Neuronal stem cell (in vitro differentiated cells): ENCODE data around the gene NUDCD2.

Source experiments
- DNase-seq: peaks from one replicate; pipeline ENCODE4 v3.0.0-alpha.2; 2013; ENCODE audit warnings: low spot score
- H2AFZ ChIP-seq: one replicate; pipeline ENCODE4 v1.6.1; 2013; ENCODE audit warnings: mild to moderate bottlenecking, low read length, inconsistent platforms
- H2AK5ac ChIP-seq: 2 replicates; pipeline ENCODE4 v1.6.1; 2013; ENCODE audit warnings: low read depth, mild to moderate bottlenecking, inconsistent platforms, low read length, moderate library complexity, mixed read lengths
- H2BK120ac ChIP-seq: 2 replicates; pipeline ENCODE4 v1.6.1; 2013; ENCODE audit warnings: low read depth, mild to moderate bottlenecking, inconsistent platforms, low read length, moderate library complexity, mixed read lengths
- H2BK12ac ChIP-seq: one replicate; pipeline ENCODE4 v1.6.1; 2013; ENCODE audit warnings: low read length, inconsistent platforms
- H2BK15ac ChIP-seq: 2 replicates; pipeline ENCODE4 v1.6.1; 2013; ENCODE audit warnings: mild to moderate bottlenecking, low read length, inconsistent platforms, mixed read lengths
- H2BK5ac ChIP-seq: one replicate; pipeline ENCODE4 v1.6.1; 2013; ENCODE audit warnings: inconsistent platforms, mild to moderate bottlenecking, low read length, moderate library complexity
- H3K14ac ChIP-seq: one replicate; pipeline ENCODE4 v1.6.1; 2013; ENCODE audit warnings: low read length, inconsistent platforms
- H3K18ac ChIP-seq: 2 replicates; pipeline ENCODE4 v1.6.1; 2013; ENCODE audit warnings: low read length, inconsistent platforms
- H3K23ac ChIP-seq: 2 replicates; pipeline ENCODE4 v1.6.1; 2013; ENCODE audit warnings: low read depth, mild to moderate bottlenecking, mixed read lengths, low read length, inconsistent platforms; ENCODE audit not compliant: poor library complexity
- H3K27ac ChIP-seq: replicated peaks from 3 replicates; pipeline ENCODE4 v1.5.1; 2013; ENCODE audit warnings: low read length, inconsistent platforms
- H3K27me3 ChIP-seq, 3 experiments: 2 replicates each; pipeline ENCODE4 v1.6.1; 2013; ENCODE audit warnings: low read length in 3 of 3, mild to moderate bottlenecking in 2 of 3, inconsistent platforms in 1 of 3, low read depth in 1 of 3, mixed read lengths in 1 of 3, moderate library complexity in 1 of 3; ENCODE audit not compliant: control insufficient read depth in 3 of 3, insufficient read depth in 3 of 3
- H3K36me3 ChIP-seq, 2 donors: replicated peaks in 1 of 2; 2 replicates each; pipeline ENCODE4 v1.6.1; 2013; ENCODE audit warnings: low read length in 2 of 2; ENCODE audit not compliant: control insufficient read depth in 2 of 2, insufficient read depth in 2 of 2
- H3K4ac ChIP-seq: 2 replicates; pipeline ENCODE4 v1.6.1; 2013; ENCODE audit warnings: inconsistent platforms, mild to moderate bottlenecking, low read length, moderate library complexity
- H3K4me1 ChIP-seq, 2 donors: 1 replicate in 1 of 2; 2 replicates in 1 of 2; pipeline ENCODE4 v1.6.1; 2013; ENCODE audit warnings: low read length in 2 of 2, low read depth in 1 of 2; ENCODE audit not compliant: control insufficient read depth in 2 of 2, insufficient read depth in 1 of 2
- H3K4me2 ChIP-seq: one replicate; pipeline ENCODE4 v1.6.1; 2013; ENCODE audit warnings: mild to moderate bottlenecking, low read length, inconsistent platforms; ENCODE audit not compliant: insufficient read depth, poor library complexity, severe bottlenecking
- H3K4me3 ChIP-seq, 2 donors: 2 replicates each; pipeline ENCODE4 v1.5.1; 2013; ENCODE audit warnings: low read length in 2 of 2, mild to moderate bottlenecking in 2 of 2, inconsistent platforms in 1 of 2, moderate library complexity in 1 of 2
- H3K79me1 ChIP-seq: one replicate; pipeline ENCODE4 v1.6.1; 2013; ENCODE audit warnings: low read depth, mild to moderate bottlenecking, inconsistent platforms, low read length, moderate library complexity
- H3K9ac ChIP-seq: one replicate; pipeline ENCODE4 v1.6.1; 2013; ENCODE audit warnings: mild to moderate bottlenecking, low read depth, low read length, inconsistent platforms; ENCODE audit not compliant: poor library complexity
- H3K9me3 ChIP-seq, 2 donors: replicated peaks in 1 of 2; 2 replicates each; pipeline versions ENCODE3 to v1.6.1; 2013; ENCODE audit warnings: low read length in 2 of 2, mild to moderate bottlenecking in 2 of 2, inconsistent platforms in 1 of 2, low read depth in 1 of 2, mixed read lengths in 1 of 2, moderate library complexity in 1 of 2; ENCODE audit not compliant: control insufficient read depth in 2 of 2, insufficient read depth in 1 of 2
- H4K8ac ChIP-seq: one replicate; pipeline ENCODE4 v1.6.1; 2013; ENCODE audit warnings: low read depth, mild to moderate bottlenecking, inconsistent platforms, low read length, moderate library complexity
- H4K91ac ChIP-seq: one replicate; pipeline ENCODE4 v1.6.1; 2013; ENCODE audit warnings: low read length, low read depth, mild to moderate bottlenecking, inconsistent platforms; ENCODE audit not compliant: poor library complexity
- WGBS, 2 donors: extraction: QIAGEN DNeasy Blood & Tissue Kit; methylation state at CpG; one replicate each; pipeline ENCODE4 v1.1.7; 2013; ENCODE audit warnings: missing lambda C conversion rate in 2 of 2, mixed read lengths in 1 of 2; ENCODE audit not compliant: insufficient read length in 2 of 2, insufficient replicate concordance in 1 of 2; ENCODE audit errors: extremely low coverage in 2 of 2; 5-methylcytosine and 5-hydroxymethylcytosine counted together

Gene NUDCD2

DNA sequence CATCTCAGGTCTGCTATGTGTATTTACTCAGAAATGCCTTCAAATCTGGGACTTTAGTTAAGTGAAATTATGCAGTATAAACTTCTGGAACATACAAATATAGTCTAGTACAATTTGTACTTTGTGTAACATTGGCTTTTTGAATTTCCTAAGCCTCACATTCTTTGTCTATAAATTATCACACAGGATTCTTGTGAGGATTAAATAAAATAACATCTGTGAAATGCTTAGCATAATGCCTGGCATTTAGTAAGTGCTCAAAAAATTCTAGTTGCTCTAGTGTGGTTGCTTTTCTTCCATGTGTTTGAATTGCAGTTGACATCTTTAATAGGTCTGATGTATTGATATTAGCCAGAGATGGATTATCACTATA, 3.1 kb upstream of the NUDCD2 start:
- Histone ChIP-seq H4K8ac (no peak overlapping the region), H3K9me3 (no peaks in the 10 kb centered on the region), H2BK12ac (no peak overlapping the region), H3K4me1 (no peaks in the 10 kb centered on the region), H3K27me3 (no peaks in the 10 kb centered on the region), H4K91ac (no peak overlapping the region), H3K23ac (no peak overlapping the region), H3K18ac (no peak overlapping the region), H3K79me1 (no peaks in the 10 kb centered on the region), H2AFZ (peak overlapping the region; percentile 55), H2BK5ac (no peak overlapping the region), H3K14ac (no peak overlapping the region), H3K27ac (no peak overlapping the region), H3K4me2 (no peak overlapping the region), H3K4me3 (no peak overlapping the region), H2BK120ac (no peak overlapping the region), H3K4ac (no peak overlapping the region), H2BK15ac (no peak overlapping the region), H3K9ac (no peak overlapping the region), H3K36me3 (peaks cover 6 to 46% of the 10 kb centered on the region in 2 donors), H2AK5ac (no peak overlapping the region)
- DNase-seq = no peak

DNA sequence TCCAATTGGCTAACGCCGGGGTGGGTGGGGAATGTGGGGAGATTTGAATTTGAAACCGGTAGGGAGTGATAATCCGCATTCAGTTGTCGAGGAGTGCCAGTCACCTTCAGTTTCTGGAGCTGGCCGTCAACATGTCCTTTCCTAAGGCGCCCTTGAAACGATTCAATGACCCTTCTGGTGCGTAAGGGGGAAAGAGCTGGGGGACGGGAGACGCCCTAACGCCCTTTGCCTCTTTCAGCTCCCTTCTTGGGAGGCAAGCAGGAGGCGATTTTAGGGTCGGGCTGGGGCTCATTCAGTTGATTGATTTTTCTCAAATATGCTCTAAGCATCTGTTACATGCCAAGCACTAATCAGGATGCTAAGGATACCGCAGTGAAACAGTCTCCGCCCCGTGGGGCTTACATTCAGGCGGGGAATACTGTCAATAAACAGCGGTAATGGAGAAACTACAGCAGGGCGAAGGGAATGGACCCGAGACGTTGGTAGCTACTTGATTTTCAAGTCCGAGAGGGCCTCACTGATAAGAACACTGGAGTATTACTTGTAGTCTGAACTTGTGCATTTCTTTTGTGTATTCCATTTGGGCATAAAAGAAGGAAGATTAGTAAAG, 765 bp upstream of the NUDCD2 start, which contains the start of gene HMMR:
Gene HMMR, plus strand, starts transcription at position 71 of the 610 bp plus-strand sequence. Its CDS starts 61 bp downstream, at position 132.
- H3K79me1 ChIP-seq = no peaks in the 10 kb centered on the region
- H3K27ac ChIP-seq = peak within 1 kb of the TSS; percentile 99
- peak within 1 kb of the TSS; percentile 81 for H3K4me2 ChIP-seq
- no peak within 1 kb of the TSS for H4K91ac ChIP-seq
- H3K14ac ChIP-seq = no peak within 1 kb of the TSS
- H3K4me1 ChIP-seq = no peaks in the 10 kb centered on the region
- no peaks in the 10 kb centered on the region for H3K27me3 ChIP-seq
- peaks cover 0 to 3% of the 10 kb centered on the region in 2 donors for H3K9me3 ChIP-seq
- H3K9ac ChIP-seq = peak within 1 kb of the TSS; percentile 87
- no CpG with 5 or more reads among the region's 23 CpGs for WGBS, 2 donors
- peak within 1 kb of the TSS; percentile 95 for H2BK5ac ChIP-seq
- H3K4ac ChIP-seq = no peak within 1 kb of the TSS
- H3K18ac ChIP-seq = peak within 1 kb of the TSS; percentile 98
- H2BK120ac ChIP-seq = no peak within 1 kb of the TSS
- H2BK15ac ChIP-seq = no peak within 1 kb of the TSS
- no peak for DNase-seq
- peak within 1 kb of the TSS; percentile 83 for H2AFZ ChIP-seq
- H3K36me3 ChIP-seq = peaks cover 5 to 40% of the 10 kb centered on the region in 2 donors
- H3K4me3 ChIP-seq = peak within 1 kb of the TSS; percentile 72 to 95
- peak within 1 kb of the TSS; percentile 6 for H2AK5ac ChIP-seq
- peak within 1 kb of the TSS; percentile 96 for H3K23ac ChIP-seq
- peak within 1 kb of the TSS; percentile 92 for H4K8ac ChIP-seq
- no peak within 1 kb of the TSS for H2BK12ac ChIP-seq

DNA sequence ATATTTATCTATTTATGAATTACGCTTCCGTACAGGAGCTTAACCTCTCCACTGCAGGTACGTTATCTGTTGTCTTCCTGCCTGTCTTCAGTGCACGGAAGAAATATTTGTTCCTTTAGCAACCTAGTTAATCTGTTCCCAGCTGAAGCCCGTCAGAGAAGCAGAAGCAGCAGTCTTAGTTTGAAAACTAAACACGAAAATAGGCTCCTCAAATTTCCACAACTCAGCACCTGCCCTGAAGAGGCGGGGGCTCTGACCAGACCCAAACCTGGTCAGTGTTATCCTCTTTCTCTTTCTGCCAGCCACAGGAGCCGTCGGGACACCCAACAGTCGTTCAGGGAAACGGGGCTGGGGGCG, 462 bp downstream of the NUDCD2 start:
- Histone ChIP-seq H2BK12ac (no peak overlapping the region), H3K4ac (no peak overlapping the region), H3K36me3 (peaks cover 5 to 41% of the 10 kb centered on the region in 2 donors), H4K8ac (no peak overlapping the region), H3K79me1 (no peaks in the 10 kb centered on the region), H3K4me1 (no peaks in the 10 kb centered on the region), H3K27ac (peak overlapping the region; percentile 99), H3K18ac (peak overlapping the region; percentile 98), H3K9ac (peak overlapping the region; percentile 87), H3K9me3 (peaks cover 0 to 3% of the 10 kb centered on the region in 2 donors), H2BK120ac (no peak overlapping the region), H2BK15ac (no peak overlapping the region), H3K4me3 (peak overlapping the region; percentile 72 to 92), H2AK5ac (no peak overlapping the region), H3K14ac (no peak overlapping the region), H4K91ac (no peak overlapping the region), H2AFZ (peak overlapping the region; percentile 83), H3K4me2 (peak overlapping the region; percentile 59), H2BK5ac (peak overlapping the region; percentile 95), H3K27me3 (no peaks in the 10 kb centered on the region), H3K23ac (peak overlapping the region; percentile 96)
- no peak for DNase-seq
- no CpG with 5 or more reads among the region's 12 CpGs for WGBS, 2 donors

DNA sequence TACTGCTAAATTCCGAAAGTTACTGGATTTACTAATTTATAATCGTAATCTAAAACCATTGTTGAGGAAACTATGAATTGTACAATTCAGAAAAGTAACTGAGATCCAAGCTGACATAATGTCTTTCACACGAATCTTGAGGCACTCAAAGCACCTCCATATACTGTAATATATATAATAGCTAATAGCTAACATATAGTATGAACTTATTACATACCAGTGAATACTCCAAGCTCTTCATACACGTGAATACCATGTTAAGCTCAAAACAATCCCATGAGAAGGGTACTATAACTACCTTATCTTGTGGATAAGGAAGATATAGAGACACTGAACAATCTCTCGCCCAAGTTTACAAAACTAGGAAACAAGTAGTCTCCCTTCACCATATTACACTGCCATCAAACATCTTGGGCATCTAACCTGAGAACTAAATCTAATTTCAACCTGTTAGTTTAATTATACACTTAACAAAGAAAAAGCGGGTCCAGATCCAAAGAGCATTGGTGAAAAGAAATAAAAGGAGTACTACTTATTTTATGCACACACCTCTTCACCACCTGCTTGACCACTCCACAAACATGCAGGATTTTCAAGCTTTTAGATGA, 1.0 kb downstream of the NUDCD2 start:
- Histone ChIP-seq H3K23ac (no peak overlapping the region), H2BK12ac (no peak overlapping the region), H3K4me3 (peak overlapping the region; percentile 72 to 92), H2BK15ac (no peak overlapping the region), H3K4ac (no peak overlapping the region), H3K9me3 (peaks cover 0 to 3% of the 10 kb centered on the region in 2 donors), H4K8ac (no peak overlapping the region), H2AK5ac (no peak overlapping the region), H2BK5ac (no peak overlapping the region), H2AFZ (peak overlapping the region; percentile 83), H3K36me3 (peaks cover 3 to 41% of the 10 kb centered on the region in 2 donors), H3K27me3 (no peaks in the 10 kb centered on the region), H3K18ac (no peak overlapping the region), H3K14ac (no peak overlapping the region), H2BK120ac (no peak overlapping the region), H3K9ac (no peak overlapping the region), H3K27ac (peak overlapping the region; percentile 99), H4K91ac (no peak overlapping the region), H3K4me2 (peak overlapping the region; percentile 59), H3K4me1 (no peaks in the 10 kb centered on the region), H3K79me1 (no peaks in the 10 kb centered on the region)
- WGBS, 2 donors = no CpG with 5 or more reads among the region's 6 CpGs
- DNase-seq = no peak
